A673 (cell line): ENCODE data around the gene ACE. TPM values are rescaled to one million over a fixed set of nuclear protein-coding genes. Genes with fewer than 3 reads are reported as not detected.
"Not testable (repeated sequence)": the region's sequence is repeated elsewhere in the genome, so short reads cannot be mapped to it uniquely, and the experiment has no call there.

Experiments
- BruUV-seq: library from RNA; stranded (reverse); fragments of 400-500 nt; replicated peaks from 2 replicates; lab custom pipeline; 2021; lab: Mats Ljungman, UMichigan
- CTCF ChIA-PET: fragments of 300-600 bp; sonication (Branson Sonifier 250); formaldehyde crosslinking; loops from one replicate; lab custom pipeline; 2022; ENCODE audit warnings: antibody characterized with exemption; lab: Charles Lee
- POLR2A ChIA-PET: fragments of 300-600 bp; sonication (Branson Sonifier 250); formaldehyde crosslinking; loops from one replicate; lab custom pipeline; 2022; ENCODE audit warnings: antibody characterized with exemption; ENCODE audit not compliant: low non-redundant PET; lab: Charles Lee
- DNase-seq: peaks from one replicate; pipeline ENCODE4 v3.0.0-alpha.2; 2015; ENCODE audit warnings: low spot score
- H3K27ac ChIP-seq: fragments of 200-600 bp; sonication (generic); 2 replicates; pipeline ENCODE4 v1.5.1; 2016; ENCODE audit warnings: mixed run types, low read depth, mild to moderate bottlenecking, mixed read lengths, antibody characterized with exemption, low read length; ENCODE audit not compliant: poor library complexity, severe bottlenecking
- H3K27me3 ChIP-seq: fragments of 200-600 bp; sonication (generic); replicated peaks from 2 replicates; pipeline ENCODE4 v1.6.1; 2017; ENCODE audit warnings: mixed run types, low read depth, mild to moderate bottlenecking, mixed read lengths, antibody characterized with exemption, low read length; ENCODE audit not compliant: insufficient read depth, poor library complexity
- H3K36me3 ChIP-seq: fragments of 200-600 bp; sonication (generic); 2 replicates; pipeline ENCODE4 v1.6.1; 2016; ENCODE audit warnings: mixed run types, mild to moderate bottlenecking, mixed read lengths, antibody characterized with exemption, low read length; ENCODE audit not compliant: insufficient read depth, poor library complexity, severe bottlenecking
- H3K4me1 ChIP-seq: fragments of 200-600 bp; sonication (generic); 2 replicates; pipeline ENCODE4 v1.6.1; 2017; ENCODE audit warnings: mixed run types, mild to moderate bottlenecking, mixed read lengths, antibody characterized with exemption, low read length; ENCODE audit not compliant: insufficient read depth, poor library complexity, severe bottlenecking
- H3K4me3 ChIP-seq: fragments of 200-600 bp; sonication (generic); 2 replicates; pipeline ENCODE4 v1.5.1; 2016; ENCODE audit warnings: low read depth, mixed run types, mild to moderate bottlenecking, mixed read lengths, low read length; ENCODE audit not compliant: poor library complexity, severe bottlenecking
- H3K9me3 ChIP-seq: fragments of 200-600 bp; sonication (generic); 2 replicates; pipeline ENCODE4 v1.6.1; 2016; ENCODE audit warnings: mixed run types, low read depth, mild to moderate bottlenecking, mixed read lengths, antibody characterized with exemption, low read length; ENCODE audit not compliant: poor library complexity, severe bottlenecking
- EZH2 ChIP-seq: fragments of 200-600 bp; sonication (generic); IDR thresholded peaks from 2 replicates; pipeline ENCODE4 v1.6.1; 2017; ENCODE audit warnings: borderline replicate concordance, low read depth, mild to moderate bottlenecking, mixed read lengths, antibody characterized with exemption, low read length; ENCODE audit not compliant: poor library complexity, severe bottlenecking
- intact Hi-C: fragments of 100-400 bp; cut with micrococcal nuclease; formaldehyde crosslinking; loops from one replicate; pipeline ENCODE4 v1.10.0; 2022; ENCODE audit not compliant: unreplicated experiment
- total RNA-seq: library from RNA; stranded (reverse); gene quantifications from 2 replicates; pipeline ENCODE4 v1.2.3, GENCODE V29; 2021
- TF ChIP-seq, protein P1 (sequence below): fragments of 300-800, 200-600 bp; sonication (generic); conservative IDR thresholded peaks from 2 replicates; pipeline ENCODE4 v1.5.1; 2017; ENCODE audit warnings: low read depth, mild to moderate bottlenecking, antibody characterized with exemption, low read length, moderate library complexity, mixed read lengths

ACE gene
- total RNA-seq, 1 experiment from 2014 or later, result 2.1 TPM

DNA sequence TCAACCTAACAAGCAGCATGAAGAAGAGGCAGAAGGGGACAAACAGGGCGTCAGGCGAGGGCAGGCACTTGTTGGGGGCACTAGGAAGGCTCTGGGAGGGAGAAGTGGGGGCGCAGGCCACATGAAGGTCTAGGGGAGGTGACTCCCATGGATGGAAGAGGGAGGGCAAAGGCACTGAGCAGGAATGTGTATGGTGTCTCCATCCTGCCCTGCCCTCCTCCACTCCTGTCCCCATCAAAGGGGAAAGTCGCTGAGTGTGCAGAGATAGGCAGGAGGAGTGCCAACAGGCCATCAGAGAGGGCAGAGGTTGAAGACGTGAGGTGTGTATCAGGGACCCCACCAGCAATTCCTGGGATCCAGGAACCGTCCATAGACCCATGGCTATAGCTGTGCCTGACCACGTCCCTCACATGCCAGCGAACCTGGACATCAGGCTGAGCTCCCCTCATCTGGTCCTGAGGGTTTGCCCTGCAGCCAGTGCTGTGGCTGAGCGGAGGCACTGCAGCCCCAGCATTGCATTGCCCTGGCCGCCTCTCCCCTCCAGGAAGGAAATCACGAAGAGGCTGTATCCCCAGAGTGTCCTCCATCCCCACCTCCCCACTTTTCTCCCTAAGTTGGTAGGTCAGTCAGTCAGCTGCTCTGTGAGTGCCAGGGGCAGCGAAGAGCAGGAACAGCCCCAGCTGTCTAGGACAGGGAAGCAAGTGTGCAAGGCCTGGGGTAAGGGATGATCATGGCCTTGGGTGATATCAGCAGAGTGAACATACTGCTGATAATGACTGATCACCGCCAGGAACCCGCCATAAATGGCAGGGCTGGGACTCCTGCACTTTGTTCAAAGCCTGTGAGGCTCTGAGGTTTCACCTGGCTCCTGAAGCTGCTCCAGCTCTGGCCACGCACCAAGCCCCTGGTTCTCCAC, 24.6 kb upstream of the ACE start:
- intact Hi-C loops, result no loop called here
- ChIA-PET CTCF (no interaction called here), POLR2A (no interaction called here)
- Histone ChIP-seq H3K36me3 (no peaks in the 10 kb centered on the region), H3K4me3 (no peak overlapping the region), H3K4me1 (no peaks in the 10 kb centered on the region), H3K27ac (no peak overlapping the region), H3K27me3 (no peaks in the 10 kb centered on the region), H3K9me3 (no peaks in the 10 kb centered on the region)
- BruUV-seq, result no TSS peak
- no peak for DNase-seq
- TF ChIP-seq EZH2, result no peak
- TF ChIP-seq, protein P1, sequence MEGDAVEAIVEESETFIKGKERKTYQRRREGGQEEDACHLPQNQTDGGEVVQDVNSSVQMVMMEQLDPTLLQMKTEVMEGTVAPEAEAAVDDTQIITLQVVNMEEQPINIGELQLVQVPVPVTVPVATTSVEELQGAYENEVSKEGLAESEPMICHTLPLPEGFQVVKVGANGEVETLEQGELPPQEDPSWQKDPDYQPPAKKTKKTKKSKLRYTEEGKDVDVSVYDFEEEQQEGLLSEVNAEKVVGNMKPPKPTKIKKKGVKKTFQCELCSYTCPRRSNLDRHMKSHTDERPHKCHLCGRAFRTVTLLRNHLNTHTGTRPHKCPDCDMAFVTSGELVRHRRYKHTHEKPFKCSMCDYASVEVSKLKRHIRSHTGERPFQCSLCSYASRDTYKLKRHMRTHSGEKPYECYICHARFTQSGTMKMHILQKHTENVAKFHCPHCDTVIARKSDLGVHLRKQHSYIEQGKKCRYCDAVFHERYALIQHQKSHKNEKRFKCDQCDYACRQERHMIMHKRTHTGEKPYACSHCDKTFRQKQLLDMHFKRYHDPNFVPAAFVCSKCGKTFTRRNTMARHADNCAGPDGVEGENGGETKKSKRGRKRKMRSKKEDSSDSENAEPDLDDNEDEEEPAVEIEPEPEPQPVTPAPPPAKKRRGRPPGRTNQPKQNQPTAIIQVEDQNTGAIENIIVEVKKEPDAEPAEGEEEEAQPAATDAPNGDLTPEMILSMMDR, result no peak

DNA sequence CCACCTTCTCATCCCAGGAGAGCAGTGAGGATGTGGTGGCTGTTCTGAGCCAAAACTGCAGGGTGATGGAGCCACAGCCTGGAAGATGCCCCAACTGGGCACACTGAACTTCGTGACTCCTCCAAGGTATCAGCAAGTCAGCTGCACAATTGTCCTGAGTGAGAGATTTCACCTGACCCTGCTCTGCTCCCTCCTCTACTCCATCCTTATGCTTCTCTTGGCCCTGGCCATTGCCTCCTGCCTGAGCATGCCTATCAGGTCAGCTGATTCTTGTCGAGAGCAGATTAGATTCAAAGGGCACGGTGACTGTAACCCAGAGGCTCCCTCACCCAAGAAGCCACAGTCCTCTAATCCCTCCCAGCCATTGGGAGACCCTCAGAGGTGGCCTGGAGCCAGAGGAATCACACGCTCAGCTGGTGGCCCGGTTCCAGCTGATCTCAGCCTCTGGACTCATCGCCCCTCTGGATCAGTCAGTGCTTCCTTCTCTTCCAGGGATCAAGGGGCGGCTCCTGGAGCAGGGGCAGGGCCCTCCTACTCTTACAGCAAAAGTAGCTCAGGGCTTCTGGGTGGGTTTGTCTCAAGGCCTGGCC, 23.8 kb upstream of the ACE start:
- ChIA-PET POLR2A (no interaction called here), CTCF (no interaction called here)
- Histone ChIP-seq H3K27ac (no peak overlapping the region), H3K27me3 (no peaks in the 10 kb centered on the region), H3K9me3 (no peaks in the 10 kb centered on the region), H3K4me3 (no peak overlapping the region), H3K4me1 (no peaks in the 10 kb centered on the region), H3K36me3 (no peaks in the 10 kb centered on the region)
- DNase-seq, result no peak
- TF ChIP-seq, protein P1, result no peak
- no TSS peak for BruUV-seq
- intact Hi-C loops, result no loop called here

DNA sequence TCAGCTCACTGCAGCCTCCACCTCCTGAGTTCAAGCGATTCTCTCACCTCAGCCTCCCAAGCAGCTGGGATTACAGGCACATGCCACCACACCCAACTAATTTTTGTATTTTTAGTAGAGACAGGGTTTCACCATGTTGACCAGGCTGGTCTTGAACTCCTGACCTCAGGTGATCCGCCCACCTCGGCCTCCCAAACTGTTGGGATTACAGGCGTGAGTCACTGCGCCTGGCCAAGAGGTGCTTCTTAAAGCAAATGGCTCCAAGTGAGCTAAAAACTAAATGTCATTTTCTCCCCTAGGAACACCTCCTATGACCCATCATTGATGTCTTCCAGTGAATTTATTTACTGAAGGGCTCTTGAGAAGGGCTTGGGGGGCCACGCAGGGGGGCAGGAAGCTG, 22.5 kb upstream of the ACE start:
- H3K4me3 ChIP-seq, H3K27ac ChIP-seq, intact Hi-C loops, DNase-seq, BruUV-seq, H3K9me3 ChIP-seq, H3K27me3 ChIP-seq, H3K36me3 ChIP-seq, CTCF ChIA-PET, POLR2A ChIA-PET, H3K4me1 ChIP-seq: not testable (repeated sequence)
